Heart right ventricle (tissue), 16 donors: ENCODE measurements around the gene MYBPC1. TPM values are rescaled to one million over a fixed set of nuclear protein-coding genes. Genes with fewer than 3 reads are reported as not detected.

Source experiments
- ATAC-seq, 8 donors: fragments of 200-7000 bp; cut with Tn5 transposase; one replicate each; pipeline ENCODE4 v1.9.1; 2020; ENCODE audit warnings: mild to moderate bottlenecking in 8 of 8, moderate library complexity in 8 of 8, moderate number of reproducible peaks in 1 of 8
- DNase-seq, 2 donors: peaks; one replicate each; pipeline ENCODE4 v3.0.0-alpha.2; 2020
- H3K27ac ChIP-seq, 10 donors: fragments of 200-600 bp; sonication (generic) in 2 of 10; one replicate each; pipeline versions ENCODE4 v1.5.0 to v1.8.0; 2020 to 2022; ENCODE audit warnings: mild to moderate bottlenecking in 3 of 10
- H3K27me3 ChIP-seq, 7 donors: fragments of 200-600 bp; one replicate each; pipeline ENCODE4 v1.8.0; 2021 to 2022; ENCODE audit warnings: mild to moderate bottlenecking in 2 of 7
- H3K36me3 ChIP-seq, 9 donors: fragments of 200-600 bp; sonication (generic) in 1 of 9; one replicate each; pipeline versions ENCODE4 v1.5.0 to v1.8.0; 2020 to 2022; ENCODE audit warnings: mild to moderate bottlenecking in 2 of 9
- H3K4me1 ChIP-seq, 9 donors: fragments of 200-600 bp; sonication (generic) in 1 of 9; one replicate each; pipeline versions ENCODE4 v1.5.0 to v1.8.0; 2020 to 2022; ENCODE audit warnings: mild to moderate bottlenecking in 4 of 9
- H3K4me3 ChIP-seq, 10 donors: fragments of 200-600 bp; sonication (generic) in 2 of 10; one replicate each; pipeline versions ENCODE4 v1.5.0 to v1.8.0; 2020 to 2022; ENCODE audit warnings: mild to moderate bottlenecking in 7 of 10, moderate library complexity in 2 of 10
- H3K9me3 ChIP-seq, 11 donors: fragments of 200-600 bp in 10 of 11; sonication (generic) in 2 of 11; one replicate each; pipeline versions ENCODE4 v1.5.0 to v1.8.0; 2013 to 2022; ENCODE audit warnings: mild to moderate bottlenecking in 2 of 11, control low read depth in 1 of 11, moderate library complexity in 1 of 11
- WGBS, 2 donors: extraction: QIAGEN DNeasy Blood & Tissue Kit; methylation state at CpG; one replicate each; pipeline ENCODE4 v1.1.7; 2013; ENCODE audit warnings: inconsistent platforms in 1 of 2; 5-methylcytosine and 5-hydroxymethylcytosine counted together
- intact Hi-C, 10 donors: fragments of 100-400 bp; cut with DNase I; formaldehyde crosslinking; loops; one replicate each; pipeline versions ENCODE4 v1.11.1 to v1.14.2; 2022
- polyA plus RNA-seq, 2 donors: library from polyadenylated mRNA; stranded (reverse); fragments of 200-250 nt; gene quantifications; one replicate each; pipeline ENCODE4 v1.2.3, GENCODE V29; 2013
- total RNA-seq, 10 donors: library from RNA; stranded (reverse); fragmentation: NEBNext Ultra II Directional in 3 of 10; extraction: Animal tissue kit (Norgen Biotek cat#: 25700) in 3 of 10; gene quantifications; one replicate each; pipeline versions ENCODE4 v1.2.1 to v1.2.4, GENCODE V29; 2021 to 2023
- TF ChIP-seq, protein P1 (sequence below), 9 donors: fragments of 200-600 bp; sonication (generic) in 2 of 9; IDR thresholded peaks; one replicate each; pipeline versions ENCODE4 v1.5.0 to v1.8.0; 2021 to 2022; ENCODE audit warnings: antibody characterized with exemption in 9 of 9, mild to moderate bottlenecking in 5 of 9, moderate library complexity in 1 of 9
- donor health status: Arrhythmogenic right ventricular cardiomyopathy.
- donor health status: ischemic (EF 13 %, LVEDD 7.1; RV severe dilation, severe dysfunction).
- donor health status: healthy with polysubstance abuse.
- donor health status: DM: no; HTN: yes; CAD: no.
- donor health status: DM: no; HTN: no; CAD: no.
- donor health status: ischemic (EF 25% LVEDD 6.9; RV normal size, moderate dysfunction).
- donor health status: ischemic (EF 25% LVEDD 5.7; RV mildly dilated, moderate dysfunction).
- donor health status: healthy.
- donor health status: DM: yes; HTN: yes; CAD: no.
- donor health status: Ischemic cardiomyopathy.
- donor health status: ischemic (EF 35%, LVEDD 5.7; RV mildly dilated, moderate dysfunction).
- donor health status: nonischemic (EF 11% LVEDD 7.7; RV severe dilation, severe dysfunction).
- donor health status: DM: yes; HTN: yes; CAD: no.
- donor health status: PGD.
- donor health status: ischemic (EF 29% LVEDD 5.4; RV normal size, mild dysfunction).
- donor health status: nonischemic (EF 23%, LVEDD 6.1; RV moderate dilation, normal function).

The MYBPC1 gene
- total and polyA plus RNA-seq, 12 donors, result 0.17 to 6.4 (median 1.7) TPM

- intact Hi-C loops, result no loop called here
- TF ChIP-seq, protein P1, sequence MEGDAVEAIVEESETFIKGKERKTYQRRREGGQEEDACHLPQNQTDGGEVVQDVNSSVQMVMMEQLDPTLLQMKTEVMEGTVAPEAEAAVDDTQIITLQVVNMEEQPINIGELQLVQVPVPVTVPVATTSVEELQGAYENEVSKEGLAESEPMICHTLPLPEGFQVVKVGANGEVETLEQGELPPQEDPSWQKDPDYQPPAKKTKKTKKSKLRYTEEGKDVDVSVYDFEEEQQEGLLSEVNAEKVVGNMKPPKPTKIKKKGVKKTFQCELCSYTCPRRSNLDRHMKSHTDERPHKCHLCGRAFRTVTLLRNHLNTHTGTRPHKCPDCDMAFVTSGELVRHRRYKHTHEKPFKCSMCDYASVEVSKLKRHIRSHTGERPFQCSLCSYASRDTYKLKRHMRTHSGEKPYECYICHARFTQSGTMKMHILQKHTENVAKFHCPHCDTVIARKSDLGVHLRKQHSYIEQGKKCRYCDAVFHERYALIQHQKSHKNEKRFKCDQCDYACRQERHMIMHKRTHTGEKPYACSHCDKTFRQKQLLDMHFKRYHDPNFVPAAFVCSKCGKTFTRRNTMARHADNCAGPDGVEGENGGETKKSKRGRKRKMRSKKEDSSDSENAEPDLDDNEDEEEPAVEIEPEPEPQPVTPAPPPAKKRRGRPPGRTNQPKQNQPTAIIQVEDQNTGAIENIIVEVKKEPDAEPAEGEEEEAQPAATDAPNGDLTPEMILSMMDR (IDR thresholded peaks at IDR 0.05), result no peak
- Histone ChIP-seq H3K27me3 (no peaks in the 10 kb centered on the region), H3K4me1 (peaks cover 0 to 41% (median 0%) of the 10 kb centered on the region in 9 donors), H3K27ac (peak overlapping the region in 5 of 10 donors; percentile 1 to 84 (median 20)), H3K4me3 (peak overlapping the region in 1 of 10 donors; percentile 2), H3K36me3 (no peaks in the 10 kb centered on the region), H3K9me3 (no peaks in the 10 kb centered on the region)
- peak in 4 of 8 donors; percentile 38 to 86 (median 66) for ATAC-seq
- 27 to 30% methylated on average over 4 of the region's 4 CpGs for WGBS, 2 donors
- no peak for DNase-seq
Measured at GRCh38 chr12:101616027-101616494, 21.3 kb downstream of the MYBPC1 start.

- intact Hi-C loops, result no loop called here
Measured at GRCh38 chr12:101619026-101619786, 24.4 kb downstream of the MYBPC1 start.

GRCh38 chr12:101619858-101620761, 25.3 kb downstream of the MYBPC1 start:
- intact Hi-C loops, result no loop called here
- peaks cover 0 to 41% (median 0%) of the 10 kb centered on the region in 9 donors for H3K4me1 ChIP-seq
- peaks cover 0 to 5% (median 0%) of the 10 kb centered on the region in 7 donors for H3K27me3 ChIP-seq
- H3K36me3 ChIP-seq, result no peaks in the 10 kb centered on the region
- TF ChIP-seq, protein P1 (IDR thresholded peaks at IDR 0.05), result no peak
- DNase-seq (no peak), ATAC-seq (no peak)
- WGBS, 2 donors, result 66% methylated on average over 6 of the region's 6 CpGs
- no peak overlapping the region for H3K4me3 ChIP-seq
- H3K27ac ChIP-seq, result no peak overlapping the region
- H3K9me3 ChIP-seq, result no peaks in the 10 kb centered on the region

More at GRCh38 chr12:101619026-101619786, 24.4 kb downstream of the MYBPC1 start:
- TF ChIP-seq, protein P1 (IDR thresholded peaks at IDR 0.05), result no peak
- DNase-seq, result no peak
- no peak for ATAC-seq
- Histone ChIP-seq H3K27ac (no peak overlapping the region), H3K36me3 (no peaks in the 10 kb centered on the region), H3K9me3 (no peaks in the 10 kb centered on the region), H3K27me3 (peaks cover 0 to 5% (median 0%) of the 10 kb centered on the region in 7 donors), H3K4me1 (peaks cover 0 to 41% (median 0%) of the 10 kb centered on the region in 9 donors), H3K4me3 (no peak overlapping the region)
- WGBS, 2 donors, result 69 to 75% methylated on average over 2 of the region's 2 CpGs

- TF ChIP-seq, protein P1 (IDR thresholded peaks at IDR 0.05), result no peak
- Histone ChIP-seq H3K36me3 (no peaks in the 10 kb centered on the region), H3K27ac (no peak overlapping the region), H3K4me3 (no peak overlapping the region), H3K27me3 (peaks cover 0 to 5% (median 0%) of the 10 kb centered on the region in 7 donors), H3K9me3 (no peaks in the 10 kb centered on the region), H3K4me1 (peaks cover 0 to 39% (median 0%) of the 10 kb centered on the region in 9 donors)
- intact Hi-C loops, result no loop called here
- 74 to 77% methylated on average over 2 of the region's 2 CpGs for WGBS, 2 donors
- no peak for DNase-seq
- no peak for ATAC-seq
Measured at GRCh38 chr12:101620762-101621133, 26.0 kb downstream of the MYBPC1 start.
